NCI-H146 treated with DMSO at 0.1 percent for 48 hours (cell line): ENCODE results near the gene SERPINB5.

ENCODE experiments used
- DNase-seq: peaks from one replicate; lab custom pipeline; 2025; ENCODE audit not compliant: unreplicated experiment; lab: John Stamatoyannopoulos, UW

The SERPINB5 gene

GRCh38 chr18:63467699-63468098 lies 9.1 kb upstream of the SERPINB5 start:
- DNase-seq: no peak

GRCh38 chr18:63468575-63468974 lies 8.2 kb upstream of the SERPINB5 start:
- no peak for DNase-seq

- no peak for DNase-seq
Measured at GRCh38 chr18:63470751-63471150, 6.0 kb upstream of the SERPINB5 start.

- no peak for DNase-seq
Measured at GRCh38 chr18:63472380-63472779, 4.4 kb upstream of the SERPINB5 start.

- no peak for DNase-seq
Measured at GRCh38 chr18:63477200-63477599, 442 bp downstream of the SERPINB5 start.

GRCh38 chr18:63477968-63478367 lies 1.2 kb downstream of the SERPINB5 start:
- no peak for DNase-seq

- DNase-seq: no peak
Measured at GRCh38 chr18:63479826-63480225, 3.1 kb downstream of the SERPINB5 start.

- DNase-seq: no peak
Measured at GRCh38 chr18:63480476-63480875, 3.7 kb downstream of the SERPINB5 start.

GRCh38 chr18:63480915-63481314 lies 4.2 kb downstream of the SERPINB5 start:
- DNase-seq: no peak

- no peak for DNase-seq
Measured at GRCh38 chr18:63487676-63488075, 10.9 kb downstream of the SERPINB5 start.

- DNase-seq: no peak
Measured at GRCh38 chr18:63488160-63488559, 11.4 kb downstream of the SERPINB5 start.

- no peak for DNase-seq
Measured at GRCh38 chr18:63492851-63493250, 16.1 kb downstream of the SERPINB5 start.

GRCh38 chr18:63495675-63496074 lies 18.9 kb downstream of the SERPINB5 start:
- DNase-seq: no peak

- no peak for DNase-seq
Measured at GRCh38 chr18:63505566-63506335, 29.0 kb downstream of the SERPINB5 start.

GRCh38 chr18:63506336-63506646 lies 29.5 kb downstream of the SERPINB5 start:
- DNase-seq: no peak

- no peak for DNase-seq
Measured at GRCh38 chr18:63508596-63508995, 31.8 kb downstream of the SERPINB5 start.

- peak; percentile 66 for DNase-seq
Measured at GRCh38 chr18:63511285-63511684, 34.5 kb downstream of the SERPINB5 start.

GRCh38 chr18:63514326-63514725 lies 37.6 kb downstream of the SERPINB5 start:
- no peak for DNase-seq

GRCh38 chr18:63514888-63515678 lies 38.3 kb downstream of the SERPINB5 start:
- no peak for DNase-seq

- no peak for DNase-seq
Measured at GRCh38 chr18:63515801-63516200, 39.0 kb downstream of the SERPINB5 start.

- DNase-seq: peak; percentile 84
Measured at GRCh38 chr18:63518178-63519012, 41.6 kb downstream of the SERPINB5 start.
